Glutamatergic neuron (in vitro differentiated cells): ENCODE results near the gene KRT72. TPM values are rescaled to one million over a fixed set of nuclear protein-coding genes. Genes with fewer than 3 reads are reported as not detected.

ENCODE experiments used
- DNase-seq: peaks from one replicate; pipeline ENCODE4 v3.0.0; 2022
- H3K27ac Mint-ChIP-seq: one replicate; pipeline ENCODE4 v1.8.0; 2020; ENCODE audit warnings: mild to moderate bottlenecking, mixed read lengths, inconsistent platforms; ENCODE audit not compliant: unreplicated experiment
- H3K27me3 Mint-ChIP-seq: one replicate; pipeline ENCODE4 v1.8.0; 2020; ENCODE audit warnings: mild to moderate bottlenecking, moderate library complexity, mixed read lengths, inconsistent platforms; ENCODE audit not compliant: unreplicated experiment
- H3K36me3 Mint-ChIP-seq: one replicate; pipeline ENCODE4 v1.8.0; 2020; ENCODE audit warnings: mild to moderate bottlenecking, mixed read lengths, inconsistent platforms; ENCODE audit not compliant: unreplicated experiment
- H3K4me1 Mint-ChIP-seq: one replicate; pipeline ENCODE4 v1.8.0; 2020; ENCODE audit warnings: mild to moderate bottlenecking, low read depth, mixed read lengths, inconsistent platforms; ENCODE audit not compliant: unreplicated experiment
- H3K4me3 Mint-ChIP-seq: one replicate; pipeline ENCODE4 v1.8.0; 2020; ENCODE audit warnings: mild to moderate bottlenecking, mixed read lengths, inconsistent platforms; ENCODE audit not compliant: unreplicated experiment
- H3K9me3 Mint-ChIP-seq: one replicate; pipeline ENCODE4 v1.8.0; 2020; ENCODE audit warnings: mild to moderate bottlenecking, moderate library complexity, mixed read lengths, inconsistent platforms; ENCODE audit not compliant: unreplicated experiment
- CTCF ChIP-seq: fragments of 200-600 bp; sonication (generic); IDR thresholded peaks from one replicate; pipeline ENCODE4 v1.5.0; 2021; ENCODE audit not compliant: partially characterized antibody, unreplicated experiment
- total RNA-seq: library from RNA; stranded (reverse); fragmentation: NEBNext Ultra II Directional; extraction: Animal tissue kit (Norgen Biotek cat#: 25700); gene quantifications from one replicate; pipeline ENCODE4 v1.2.1, GENCODE V29; 2021; ENCODE audit not compliant: unreplicated experiment

KRT72 gene
- total RNA-seq, 1 donor from 2014 or later = not detected

DNA sequence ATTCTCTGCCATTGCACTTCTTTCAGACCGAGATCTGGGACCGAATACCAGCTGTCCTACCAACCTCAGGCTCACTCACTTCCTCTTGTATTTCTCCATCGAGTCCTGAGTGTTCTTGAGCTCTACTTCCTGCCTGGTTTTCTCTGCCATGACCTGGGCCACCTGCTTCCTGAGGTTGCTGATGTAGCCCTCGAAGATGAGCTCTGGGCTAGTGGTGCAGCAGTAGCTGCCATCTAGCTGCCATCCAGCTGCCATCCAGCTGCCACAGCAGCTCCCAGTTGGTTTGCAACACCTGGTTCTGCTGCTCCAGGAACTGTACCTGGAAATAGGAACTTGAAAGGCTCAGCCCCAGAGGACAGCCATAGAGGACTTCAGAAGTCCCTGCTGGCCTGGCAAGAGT is 32.1 kb upstream of the KRT72 start:
- no peaks in the 10 kb centered on the region for H3K36me3 Mint-ChIP-seq
- H3K4me1 Mint-ChIP-seq = no peaks in the 10 kb centered on the region
- no peaks in the 10 kb centered on the region for H3K9me3 Mint-ChIP-seq
- TF ChIP-seq CTCF = no peak
- no peak overlapping the region for H3K27ac Mint-ChIP-seq
- H3K4me3 Mint-ChIP-seq = no peak overlapping the region
- no peaks in the 10 kb centered on the region for H3K27me3 Mint-ChIP-seq
- DNase-seq = no peak

DNA sequence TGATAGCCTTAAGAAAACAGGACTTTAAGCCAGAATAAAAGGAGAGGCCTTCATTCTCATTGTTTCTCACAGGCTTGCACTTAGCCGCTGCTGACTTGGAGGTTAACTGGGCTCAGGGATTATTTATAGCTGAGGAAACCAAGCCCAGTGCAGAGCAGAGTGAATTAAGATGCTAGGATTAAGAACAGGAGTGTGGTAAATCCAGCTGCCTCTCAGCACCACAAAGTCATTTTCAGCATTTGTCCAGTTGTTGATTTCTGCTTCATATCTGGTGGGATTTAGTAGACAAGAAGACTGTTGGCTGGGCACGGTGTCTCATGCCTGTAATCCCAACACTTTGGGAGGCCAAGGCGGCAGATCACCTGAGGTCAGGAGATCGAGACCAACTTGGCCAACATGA is 31.4 kb upstream of the KRT72 start:
- Mint-ChIP-seq H3K4me3 (no peak overlapping the region), H3K4me1 (no peaks in the 10 kb centered on the region), H3K9me3 (no peaks in the 10 kb centered on the region), H3K27ac (no peak overlapping the region), H3K27me3 (no peaks in the 10 kb centered on the region), H3K36me3 (no peaks in the 10 kb centered on the region)
- TF ChIP-seq CTCF = no peak
- DNase-seq = no peak

- no peaks in the 10 kb centered on the region for H3K4me1 Mint-ChIP-seq
- DNase-seq = no peak
These were observed 30.6 kb upstream of the KRT72 start for GRCh38 chr12:52631676-52632459.

DNA sequence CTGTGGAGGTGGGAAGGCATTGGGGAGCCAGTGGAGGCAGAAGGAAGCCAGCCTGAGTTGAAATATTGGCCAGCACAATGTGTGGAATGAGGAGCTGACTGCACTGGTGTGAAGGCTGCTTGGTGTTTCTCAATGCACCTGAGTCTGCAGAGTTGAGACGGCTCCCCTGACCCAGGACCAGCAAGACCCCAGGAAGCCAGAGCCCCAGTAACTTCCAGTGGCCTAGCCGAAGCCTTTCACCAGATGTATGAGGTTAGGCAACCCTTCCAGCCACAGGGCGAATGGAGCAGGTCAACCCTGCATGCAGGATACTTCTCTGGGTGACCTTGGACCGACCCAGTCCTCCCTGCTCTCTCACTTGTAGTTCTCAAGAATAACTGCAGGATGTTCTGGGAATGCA is 30.0 kb upstream of the KRT72 start:
- H3K9me3 Mint-ChIP-seq = no peaks in the 10 kb centered on the region
- no peaks in the 10 kb centered on the region for H3K36me3 Mint-ChIP-seq
- no peak for DNase-seq
- H3K27ac Mint-ChIP-seq = no peak overlapping the region
- no peak for TF ChIP-seq CTCF
- no peak overlapping the region for H3K4me3 Mint-ChIP-seq
- H3K27me3 Mint-ChIP-seq = no peaks in the 10 kb centered on the region
- no peaks in the 10 kb centered on the region for H3K4me1 Mint-ChIP-seq

More at GRCh38 chr12:52631676-52632459, 30.6 kb upstream of the KRT72 start:
- Mint-ChIP-seq H3K4me3 (no peak overlapping the region), H3K27me3 (no peaks in the 10 kb centered on the region), H3K27ac (no peak overlapping the region), H3K9me3 (no peaks in the 10 kb centered on the region), H3K36me3 (no peaks in the 10 kb centered on the region)
- TF ChIP-seq CTCF = no peak

- DNase-seq = no peak
- Mint-ChIP-seq H3K9me3 (no peaks in the 10 kb centered on the region), H3K36me3 (no peaks in the 10 kb centered on the region), H3K27ac (no peak overlapping the region), H3K4me3 (no peak overlapping the region), H3K27me3 (no peaks in the 10 kb centered on the region), H3K4me1 (no peaks in the 10 kb centered on the region)
- no peak for TF ChIP-seq CTCF
These were observed 29.4 kb upstream of the KRT72 start for GRCh38 chr12:52630599-52631200.
